ENCODE data around the gene GRM1.

Gene GRM1

DNA sequence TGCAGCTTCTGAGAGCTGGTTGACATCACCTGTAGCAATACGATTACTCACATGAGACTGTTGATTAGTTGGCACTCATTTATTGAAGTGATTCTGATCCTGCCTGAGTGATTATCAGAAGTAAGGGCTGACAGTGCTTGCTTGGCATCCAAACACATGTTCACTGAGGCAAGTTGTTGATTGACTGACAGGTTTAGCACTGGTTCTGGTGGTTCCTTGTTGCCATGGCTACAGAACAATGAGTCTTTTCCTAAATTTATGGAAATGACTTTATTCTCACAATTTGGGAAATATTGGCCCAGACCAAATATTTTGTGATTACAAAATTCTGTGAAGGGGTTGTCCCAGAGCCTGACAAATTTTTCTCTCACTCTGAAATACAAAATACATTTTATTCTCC lies 368.8 kb downstream of the GRM1 start:
- DNase-seq: no peak

GRCh38 chr6:146402476-146402875 lies 373.6 kb downstream of the GRM1 start:
- no peak for DNase-seq

DNA sequence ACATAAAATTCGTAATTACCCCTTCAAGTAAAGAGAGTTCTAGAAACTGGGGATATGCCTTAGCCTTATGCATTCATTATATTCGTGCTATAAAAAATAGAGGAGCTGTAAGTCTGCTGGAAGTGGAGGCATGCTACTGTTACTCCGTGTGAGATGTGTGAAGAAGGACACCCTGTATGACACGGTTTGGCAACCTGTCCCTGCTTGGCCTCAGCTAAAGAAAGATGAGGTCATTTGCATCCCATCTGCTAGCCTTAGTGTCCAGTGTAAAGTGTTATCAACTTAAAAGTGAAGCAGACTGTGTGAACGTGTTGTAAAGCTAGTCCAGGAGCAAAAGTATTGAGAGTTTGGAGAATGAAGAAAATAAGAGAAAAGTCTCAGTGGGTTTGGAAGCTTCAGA lies 379.7 kb downstream of the GRM1 start:
- DNase-seq: no peak

GRCh38 chr6:146410851-146411595 lies 382.2 kb downstream of the GRM1 start:
- DNase-seq: no peak

DNA sequence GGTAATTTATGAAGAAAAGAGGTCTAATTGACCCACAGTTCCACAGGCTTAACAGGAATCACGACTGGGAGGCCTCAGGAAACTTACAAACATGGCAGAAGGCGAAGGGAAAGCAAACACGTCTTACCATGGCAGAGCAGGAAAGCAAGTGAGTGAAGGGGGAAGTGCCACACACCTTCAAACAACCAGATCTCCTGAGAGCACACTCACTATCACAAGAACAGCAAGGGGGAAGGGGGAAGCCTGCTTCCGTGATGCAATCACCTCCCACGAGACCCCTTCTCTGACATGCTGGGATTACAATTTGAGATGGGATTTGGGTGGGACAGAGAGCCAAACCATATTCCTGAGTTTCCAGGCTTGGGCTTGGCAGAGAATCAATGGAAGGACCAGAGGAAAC lies 390.7 kb downstream of the GRM1 start:
- no peak for DNase-seq

GRCh38 chr6:146420255-146420654 lies 391.4 kb downstream of the GRM1 start:
- no peak for DNase-seq

DNA sequence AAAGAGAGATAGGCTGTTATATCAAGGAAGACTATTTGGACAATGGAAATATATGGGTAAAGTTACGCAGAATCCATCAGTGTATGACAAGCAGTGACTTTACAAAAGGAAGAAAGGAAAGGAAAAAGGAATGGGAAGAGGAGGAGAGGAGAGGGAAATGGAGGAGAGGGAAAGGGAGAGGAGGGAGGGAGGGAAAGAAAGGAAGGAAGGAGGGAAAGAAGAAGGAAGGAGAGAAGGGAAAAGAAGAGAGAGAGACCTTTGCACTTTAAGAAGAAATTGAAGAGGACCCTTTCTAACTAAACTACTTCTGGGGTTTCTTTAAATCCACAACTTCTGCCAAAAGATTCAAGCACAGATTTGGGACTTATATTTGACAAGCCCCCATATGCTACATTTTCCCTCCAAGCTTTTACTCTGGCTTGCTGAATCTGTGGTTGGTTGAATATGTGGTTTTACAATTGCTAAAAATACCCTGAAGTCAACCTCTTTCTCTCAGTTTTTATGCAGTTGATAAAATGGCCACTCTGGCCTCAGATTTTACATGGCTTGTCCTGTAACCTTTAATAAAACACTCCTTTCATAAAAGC lies 394.0 kb downstream of the GRM1 start:
- no peak for DNase-seq

DNA sequence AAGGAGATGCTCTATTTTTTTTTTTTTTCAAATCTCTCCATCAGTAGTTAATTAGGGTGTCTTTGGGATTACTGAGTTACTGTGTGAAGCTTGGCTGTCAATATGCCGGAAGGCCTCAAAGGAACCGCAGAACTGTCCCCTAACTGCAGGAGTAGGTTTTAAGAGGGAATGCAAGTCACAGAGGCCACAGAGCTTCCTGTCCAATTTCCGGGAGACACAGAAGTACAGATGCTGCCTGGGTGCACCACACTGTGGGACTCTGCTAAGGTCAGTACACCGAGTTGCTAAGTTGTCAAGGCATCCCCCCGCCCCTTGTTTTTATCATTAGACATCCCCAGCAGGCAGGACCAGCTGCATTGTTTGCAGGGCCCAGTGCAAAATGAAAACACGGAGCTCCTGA lies 394.6 kb downstream of the GRM1 start:
- no peak for DNase-seq

GRCh38 chr6:146426516-146426915 lies 397.7 kb downstream of the GRM1 start:
- DNase-seq: no peak

GRCh38 chr6:146429831-146430230 lies 401.0 kb downstream of the GRM1 start:
- no peak for DNase-seq

GRCh38 chr6:146433881-146434731 lies 405.2 kb downstream of the GRM1 start:
- DNase-seq: no peak

DNA sequence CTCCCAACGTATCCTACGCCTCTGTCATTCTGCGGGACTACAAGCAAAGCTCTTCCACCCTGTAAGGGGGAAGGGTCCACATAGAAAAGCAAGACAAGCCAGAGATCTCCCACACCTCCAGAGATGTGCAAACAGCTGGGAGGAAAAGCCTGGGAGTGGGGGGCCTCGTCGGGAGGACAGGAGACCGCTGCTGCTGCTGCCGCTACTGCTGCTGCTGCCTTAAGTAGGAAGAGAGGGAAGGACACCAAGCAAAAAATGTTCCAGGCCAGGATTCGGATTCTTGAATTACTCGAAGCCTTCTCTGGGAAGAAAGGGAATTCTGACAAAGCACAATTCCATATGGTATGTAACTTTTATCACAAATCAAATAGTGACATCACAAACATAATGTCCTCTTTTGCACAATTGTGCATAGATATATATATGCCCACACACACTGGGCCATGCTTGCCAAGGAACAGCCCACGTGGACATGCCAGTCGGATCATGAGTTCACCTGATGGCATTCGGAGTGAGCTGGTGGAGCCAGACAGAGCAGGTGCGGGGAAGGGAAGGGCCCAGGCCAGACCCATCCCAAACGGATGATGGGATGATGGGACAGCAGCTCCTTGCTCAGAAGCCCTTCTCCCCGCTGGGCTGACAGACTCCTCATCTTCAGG lies 406.0 kb downstream of the GRM1 start:
- DNase-seq: no peak

DNA sequence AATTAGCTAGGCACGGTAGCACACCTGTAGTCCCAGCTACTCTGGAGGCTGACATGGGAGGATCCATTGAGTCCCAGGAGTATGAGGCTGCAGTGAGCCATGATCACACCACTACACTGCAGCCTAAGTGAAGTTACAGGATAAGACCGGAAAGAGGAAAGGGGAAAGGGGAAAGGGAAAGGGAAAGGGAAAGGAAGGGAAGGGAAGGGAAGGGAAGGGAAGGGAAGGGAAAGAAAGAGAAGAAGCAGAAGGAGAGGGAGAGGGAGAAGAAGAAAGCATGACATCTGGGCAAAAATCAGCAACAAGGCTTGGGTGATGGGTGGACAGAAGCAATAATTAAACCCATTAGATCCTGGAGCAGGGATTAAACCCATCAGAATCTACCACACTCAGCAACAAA lies 413.0 kb downstream of the GRM1 start:
- no peak for DNase-seq

GRCh38 chr6:146444189-146444588 lies 415.3 kb downstream of the GRM1 start:
- DNase-seq: no peak

- no peak for DNase-seq
Observed at GRCh38 chr6:146445233-146445632, 416.4 kb downstream of the GRM1 start.

DNA sequence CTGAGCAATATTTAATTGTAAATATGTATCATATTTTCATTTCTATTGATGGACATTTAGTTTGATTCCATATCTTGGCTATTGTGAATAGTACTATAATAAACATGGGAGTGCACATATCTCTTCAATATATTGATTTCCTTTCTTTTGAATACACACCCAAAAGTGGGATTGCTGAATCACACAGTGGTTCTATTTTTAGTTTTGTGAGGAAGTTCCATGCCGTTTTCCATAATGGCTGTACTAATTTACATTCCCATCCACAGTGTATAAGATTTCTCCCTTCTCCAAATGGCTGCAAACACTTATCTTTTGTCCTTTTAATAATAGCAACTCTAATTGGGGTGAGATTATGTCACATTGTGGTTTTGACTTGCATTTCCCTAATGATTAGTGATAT lies 428.0 kb downstream of the GRM1 start:
- DNase-seq: no peak

DNA sequence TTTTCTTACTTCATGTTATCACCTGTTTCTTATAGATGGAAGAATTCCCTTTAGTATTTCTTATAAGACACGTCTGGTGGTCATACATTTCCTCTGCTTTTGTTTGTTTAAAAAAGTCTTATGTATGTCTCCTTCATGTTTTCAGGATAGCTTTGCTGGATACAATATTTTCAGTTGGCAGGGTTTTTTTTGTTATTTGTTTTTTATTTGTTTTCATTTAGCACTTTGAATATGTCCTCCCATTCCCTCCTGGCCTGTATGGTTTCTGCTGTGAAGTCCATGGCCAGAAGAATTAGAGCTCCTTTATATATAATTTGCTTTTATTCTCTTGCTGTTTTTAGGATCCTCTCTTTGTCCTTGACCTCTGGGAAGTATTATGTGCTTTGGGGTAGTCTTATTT lies 432.1 kb downstream of the GRM1 start:
- DNase-seq: no peak

GRCh38 chr6:146470091-146470770 lies 441.4 kb downstream of the GRM1 start:
- DNase-seq: no peak

GRCh38 chr6:146472918-146473317 lies 444.1 kb downstream of the GRM1 start:
- DNase-seq: no peak

DNA sequence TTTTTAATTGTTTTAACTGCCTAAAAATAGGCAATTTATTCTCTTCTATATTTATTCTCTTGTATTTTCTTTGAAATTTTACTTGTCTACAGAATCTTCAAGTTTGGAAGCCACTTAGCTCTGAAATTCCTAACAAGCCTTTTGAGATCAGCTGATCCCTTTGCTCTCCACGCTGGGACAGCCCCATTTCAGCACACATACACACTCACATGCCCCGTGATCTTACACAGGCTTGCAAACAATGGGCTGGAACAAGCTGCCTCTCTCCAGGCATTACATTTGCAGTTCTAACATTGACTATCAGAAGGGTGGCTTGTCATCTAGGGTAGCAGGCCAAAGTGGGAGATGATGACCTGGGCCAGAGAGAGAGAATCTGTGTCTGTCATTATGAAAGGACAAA lies 452.7 kb downstream of the GRM1 start:
- DNase-seq: no peak

DNA sequence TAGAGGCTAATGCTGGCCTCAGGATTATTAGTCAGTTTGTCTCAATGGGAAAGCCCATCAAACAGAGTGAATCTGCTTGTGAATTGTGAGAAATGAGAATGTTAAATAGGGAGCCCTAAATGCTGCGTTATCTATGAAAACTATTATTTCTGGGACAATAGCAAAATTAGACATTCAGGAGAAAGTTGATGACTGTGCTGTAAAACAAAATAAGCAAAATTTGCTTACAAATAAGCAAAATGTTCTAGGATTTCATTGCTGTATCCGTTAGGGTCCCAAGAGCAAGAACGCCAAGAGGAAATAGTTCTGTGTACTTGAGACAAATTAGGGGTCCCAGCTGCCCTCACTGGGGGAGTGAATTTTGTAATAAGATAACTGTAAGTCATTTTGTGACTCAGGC lies 455.5 kb downstream of the GRM1 start:
- DNase-seq: no peak
